Sigmoid colon (tissue), 7 donors: ENCODE data around the gene LAIR2. TPM values are rescaled to one million over a fixed set of nuclear protein-coding genes. Genes with fewer than 3 reads are reported as not detected.
"Not testable (repeated sequence)": the region's sequence is repeated elsewhere in the genome, so short reads cannot be mapped to it uniquely, and the experiment has no call there.

Experiments used
- DNase-seq: peaks from one replicate; pipeline ENCODE4 v3.0.0-alpha.2; 2019
- H3K27ac ChIP-seq, 4 donors: fragments of 200-600 bp; sonication (generic); one replicate each; pipeline ENCODE4 v1.5.1; 2016 to 2019; ENCODE audit warnings: mild to moderate bottlenecking in 1 of 4
- H3K27me3 ChIP-seq, 3 donors: fragments of 200-600 bp; sonication (generic); one replicate each; pipeline ENCODE4 v1.5.1; 2019; ENCODE audit warnings: mild to moderate bottlenecking in 1 of 3
- H3K36me3 ChIP-seq, 4 donors: fragments of 200-600 bp; sonication (generic); one replicate each; pipeline ENCODE4 v1.5.1; 2016 to 2019
- H3K4me1 ChIP-seq, 4 donors: fragments of 200-600 bp; sonication (generic); one replicate each; pipeline ENCODE4 v1.5.1; 2017 to 2019
- H3K4me3 ChIP-seq, 4 donors: fragments of 200-600 bp; sonication (generic); one replicate each; pipeline ENCODE4 v1.5.1; 2017 to 2019; ENCODE audit warnings: mild to moderate bottlenecking in 2 of 4, moderate library complexity in 1 of 4
- H3K9me3 ChIP-seq, 4 donors: fragments of 200-600 bp in 3 of 4; sonication (generic) in 3 of 4; one replicate each; pipeline versions ENCODE4 v1.5.1 to v1.6.1; 2013 to 2019
- CTCF ChIP-seq, 4 experiments: fragments of 450-650 bp in 3 of 4; fragments of 200-600 bp in 1 of 4; IDR thresholded peaks; one replicate each; pipeline ENCODE4 v1.5.1; 2016 to 2019; ENCODE audit warnings: antibody characterized with exemption in 4 of 4, mild to moderate bottlenecking in 3 of 4, moderate library complexity in 2 of 4
- EP300 ChIP-seq, 4 donors: sonication (generic); formaldehyde crosslinking; IDR thresholded peaks; one replicate each; pipeline ENCODE4 v1.6.1; 2017; ENCODE audit warnings: antibody characterized with exemption in 4 of 4
- POLR2A ChIP-seq, 2 donors: fragments of 450-650 bp; IDR thresholded peaks; one replicate each; pipeline ENCODE4 v1.6.1; 2016; ENCODE audit warnings: antibody characterized with exemption in 2 of 2, mild to moderate bottlenecking in 2 of 2, moderate library complexity in 2 of 2
- POLR2AphosphoS5 ChIP-seq, 4 donors: sonication (generic); formaldehyde crosslinking; IDR thresholded peaks; one replicate each; pipeline ENCODE4 v1.6.1; 2017; ENCODE audit warnings: antibody characterized with exemption in 4 of 4
- WGBS, 2 donors: extraction: QIAGEN DNeasy Blood & Tissue Kit; methylation state at CpG; one replicate each; pipeline ENCODE4 v1.1.7; 2013; 5-methylcytosine and 5-hydroxymethylcytosine counted together
- intact Hi-C: fragments of 100-400 bp; cut with DNase I; formaldehyde crosslinking; loops from one replicate; pipeline ENCODE4 v1.15.1; 2023
- polyA plus RNA-seq, 3 donors: library from polyadenylated mRNA; stranded (reverse); fragments of 200-250 nt; gene quantifications; one replicate each; pipeline ENCODE4 v1.2.3, GENCODE V29; 2013
- total RNA-seq, 4 donors: library from RNA; depleted of rRNA; stranded (reverse); fragments of >200 nt; gene quantifications; one replicate each; pipeline ENCODE4 v1.1.0, GENCODE V29; 2016
- donor health status: healthy with polysubstance abuse.
- donor health status: Bipolar disorder and iron deficiency.
- donor health status: healthy.

LAIR2 gene
- total and polyA plus RNA-seq, 7 donors = 1.9 TPM; not detected in 6

DNA sequence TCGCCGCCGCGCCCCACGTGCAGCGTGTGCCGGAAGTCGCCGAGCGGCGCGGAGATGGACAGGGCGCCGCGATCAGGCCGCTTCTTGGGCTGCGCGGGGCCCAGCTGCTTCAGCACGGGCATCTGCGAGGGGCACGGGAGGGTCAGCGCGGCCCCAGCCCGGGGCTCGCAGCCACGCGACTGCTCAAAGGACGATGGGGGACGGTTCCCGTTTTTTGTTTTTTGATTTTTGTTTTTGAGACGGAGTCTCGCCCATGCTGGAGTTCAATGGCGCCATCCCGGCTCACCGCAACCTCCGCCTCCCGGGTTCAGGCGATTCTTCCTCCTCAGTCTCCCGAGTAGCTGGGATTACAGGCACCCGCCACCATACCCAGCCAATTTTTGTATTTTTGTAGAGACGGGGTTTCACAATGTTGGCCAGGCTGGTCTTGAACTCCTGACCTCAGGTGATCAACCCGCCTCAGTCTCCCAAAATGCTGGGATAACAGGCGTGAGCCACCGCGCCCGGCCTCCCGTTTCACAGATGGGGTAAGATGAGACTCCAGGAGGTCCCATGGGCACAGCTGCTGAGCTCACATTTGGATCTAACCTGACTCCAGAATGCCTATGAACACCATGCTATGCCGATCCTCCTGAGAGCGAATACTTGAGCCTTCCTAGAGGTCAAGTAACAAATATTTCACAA, 37.1 kb upstream of the LAIR2 start:
- H3K9me3 ChIP-seq = no peaks in the 10 kb centered on the region
- no peak for TF ChIP-seq CTCF (IDR thresholded peaks at IDR 0.05)
- no peak for TF ChIP-seq EP300 (IDR thresholded peaks at IDR 0.05)
- TF ChIP-seq POLR2AphosphoS5 (IDR thresholded peaks at IDR 0.05) = no peak
- no peak for TF ChIP-seq POLR2A (IDR thresholded peaks at IDR 0.05)
- 81 to 89% methylated on average over 49 of the region's 49 CpGs for WGBS, 2 donors
- peaks cover 0 to 14% (median 0%) of the 10 kb centered on the region in 3 donors for H3K27me3 ChIP-seq
- H3K4me3 ChIP-seq = peak overlapping the region in 3 of 4 donors; percentile 59 to 63 (median 61)
- H3K27ac ChIP-seq = peak overlapping the region in 1 of 4 donors; percentile 91
- peaks cover 0 to 18% (median 11%) of the 10 kb centered on the region in 4 donors for H3K36me3 ChIP-seq
- H3K4me1 ChIP-seq = peaks cover 0 to 43% (median 36%) of the 10 kb centered on the region in 4 donors
- DNase-seq = no peak
- intact Hi-C loops = loop anchor here (10.0 kb wide), 2 partner anchors 261 to 649 kb away; partner anchors contain the start of genes PPP1R12C and RPS9

GRCh38 chr19:54466110-54466480, 36.5 kb upstream of the LAIR2 start:
- H3K36me3 ChIP-seq = peaks cover 0 to 13% (median 6%) of the 10 kb centered on the region in 4 donors
- 93 to 96% methylated on average over 14 of the region's 14 CpGs for WGBS, 2 donors
- not testable (repeated sequence) for H3K9me3 ChIP-seq, DNase-seq, H3K4me3 ChIP-seq, H3K27ac ChIP-seq
- peaks cover 0 to 44% (median 39%) of the 10 kb centered on the region in 4 donors for H3K4me1 ChIP-seq
- peaks cover 2 to 20% (median 4%) of the 10 kb centered on the region in 3 donors for H3K27me3 ChIP-seq
- intact Hi-C loops = loop anchor here (10.0 kb wide), 2 partner anchors 261 to 649 kb away; partner anchors contain the start of genes PPP1R12C and RPS9

GRCh38 chr19:54469496-54469934, 33.1 kb upstream of the LAIR2 start:
- Histone ChIP-seq H3K27me3 (peaks cover 11 to 38% (median 12%) of the 10 kb centered on the region in 3 donors), H3K4me3 (no peak overlapping the region), H3K27ac (peak overlapping the region; percentile 72 to 82 (median 76)), H3K4me1 (peaks cover 0 to 18% (median 15%) of the 10 kb centered on the region in 4 donors), H3K9me3 (no peaks in the 10 kb centered on the region), H3K36me3 (no peaks in the 10 kb centered on the region)
- no peak for DNase-seq
- intact Hi-C loops = loop anchor here (10.0 kb wide), 2 partner anchors 265 to 645 kb away; partner anchors contain the start of genes PPP1R12C and RPS9
- WGBS, 2 donors = 13 to 61% methylated on average over 8 of the region's 8 CpGs
- TF ChIP-seq CTCF (IDR thresholded peaks at IDR 0.05) (no peak), EP300 (IDR thresholded peaks at IDR 0.05) (no peak), POLR2A (IDR thresholded peaks at IDR 0.05) (no peak), POLR2AphosphoS5 (IDR thresholded peaks at IDR 0.05) (no peak)

- Histone ChIP-seq H3K27me3 (peaks cover 11 to 44% (median 12%) of the 10 kb centered on the region in 3 donors), H3K9me3 (no peaks in the 10 kb centered on the region), H3K27ac (peak overlapping the region; percentile 72 to 82 (median 76)), H3K4me3 (peak overlapping the region in 2 of 4 donors; percentile 45), H3K36me3 (no peaks in the 10 kb centered on the region), H3K4me1 (peaks cover 0 to 13% (median 9%) of the 10 kb centered on the region in 4 donors)
- intact Hi-C loops = no loop called here
- TF ChIP-seq POLR2A (IDR thresholded peaks at IDR 0.05) (no peak), CTCF (IDR thresholded peaks at IDR 0.05) (no peak)
- WGBS, 2 donors = 20 to 67% methylated on average over 10 of the region's 10 CpGs
- DNase-seq = no peak
Measured at GRCh38 chr19:54470276-54470887, 32.2 kb upstream of the LAIR2 start.
